Muscle layer of duodenum (tissue), 2 donors: ENCODE results near the gene CAMTA2.
A peak's percentile ranks its signal among the peaks of the same experiment; 100 is the strongest.
"Not testable (repeated sequence)": the region's sequence is repeated elsewhere in the genome, so short reads cannot be mapped to it uniquely, and the experiment has no call there.

Source experiments
- H3K27ac ChIP-seq: one replicate; pipeline ENCODE4 v1.7.0; 2013; ENCODE audit warnings: mild to moderate bottlenecking, low read length
- H3K27me3 ChIP-seq: one replicate; pipeline ENCODE4 v1.7.0; 2013; ENCODE audit warnings: low read depth, mild to moderate bottlenecking, control low read depth, low read length
- H3K36me3 ChIP-seq, 2 donors: one replicate each; pipeline ENCODE4 v1.7.0; 2013; ENCODE audit warnings: low read length in 2 of 2, control low read depth in 1 of 2, mild to moderate bottlenecking in 1 of 2; ENCODE audit not compliant: insufficient read depth in 2 of 2, control insufficient read depth in 1 of 2
- H3K4me1 ChIP-seq, 2 donors: one replicate each; pipeline ENCODE4 v1.7.0; 2013; ENCODE audit warnings: low read length in 2 of 2, mild to moderate bottlenecking in 2 of 2, control low read depth in 1 of 2, moderate library complexity in 1 of 2; ENCODE audit not compliant: insufficient read depth in 2 of 2, control insufficient read depth in 1 of 2
- H3K4me3 ChIP-seq, 2 donors: one replicate each; pipeline ENCODE4 v1.7.0; 2013; ENCODE audit warnings: low read length in 2 of 2, low read depth in 1 of 2, mild to moderate bottlenecking in 1 of 2
- H3K9me3 ChIP-seq, 2 donors: one replicate each; pipeline ENCODE4 v1.7.0; 2013; ENCODE audit warnings: low read length in 2 of 2, control low read depth in 1 of 2, mild to moderate bottlenecking in 1 of 2; ENCODE audit not compliant: control insufficient read depth in 1 of 2
- donor health status: healthy.

The CAMTA2 gene, protein sequence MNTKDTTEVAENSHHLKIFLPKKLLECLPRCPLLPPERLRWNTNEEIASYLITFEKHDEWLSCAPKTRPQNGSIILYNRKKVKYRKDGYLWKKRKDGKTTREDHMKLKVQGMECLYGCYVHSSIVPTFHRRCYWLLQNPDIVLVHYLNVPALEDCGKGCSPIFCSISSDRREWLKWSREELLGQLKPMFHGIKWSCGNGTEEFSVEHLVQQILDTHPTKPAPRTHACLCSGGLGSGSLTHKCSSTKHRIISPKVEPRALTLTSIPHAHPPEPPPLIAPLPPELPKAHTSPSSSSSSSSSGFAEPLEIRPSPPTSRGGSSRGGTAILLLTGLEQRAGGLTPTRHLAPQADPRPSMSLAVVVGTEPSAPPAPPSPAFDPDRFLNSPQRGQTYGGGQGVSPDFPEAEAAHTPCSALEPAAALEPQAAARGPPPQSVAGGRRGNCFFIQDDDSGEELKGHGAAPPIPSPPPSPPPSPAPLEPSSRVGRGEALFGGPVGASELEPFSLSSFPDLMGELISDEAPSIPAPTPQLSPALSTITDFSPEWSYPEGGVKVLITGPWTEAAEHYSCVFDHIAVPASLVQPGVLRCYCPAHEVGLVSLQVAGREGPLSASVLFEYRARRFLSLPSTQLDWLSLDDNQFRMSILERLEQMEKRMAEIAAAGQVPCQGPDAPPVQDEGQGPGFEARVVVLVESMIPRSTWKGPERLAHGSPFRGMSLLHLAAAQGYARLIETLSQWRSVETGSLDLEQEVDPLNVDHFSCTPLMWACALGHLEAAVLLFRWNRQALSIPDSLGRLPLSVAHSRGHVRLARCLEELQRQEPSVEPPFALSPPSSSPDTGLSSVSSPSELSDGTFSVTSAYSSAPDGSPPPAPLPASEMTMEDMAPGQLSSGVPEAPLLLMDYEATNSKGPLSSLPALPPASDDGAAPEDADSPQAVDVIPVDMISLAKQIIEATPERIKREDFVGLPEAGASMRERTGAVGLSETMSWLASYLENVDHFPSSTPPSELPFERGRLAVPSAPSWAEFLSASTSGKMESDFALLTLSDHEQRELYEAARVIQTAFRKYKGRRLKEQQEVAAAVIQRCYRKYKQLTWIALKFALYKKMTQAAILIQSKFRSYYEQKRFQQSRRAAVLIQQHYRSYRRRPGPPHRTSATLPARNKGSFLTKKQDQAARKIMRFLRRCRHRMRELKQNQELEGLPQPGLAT

GRCh38 chr17:4986951-4987766 is at the start of gene CAMTA2:
Gene CAMTA2, minus strand, starts transcription at chr17:4987675. Its CDS starts 1,453 bp downstream, at chr17:4986222.
- Histone ChIP-seq H3K4me3 (peak within 1 kb of the TSS; percentile 65 to 78), H3K4me1 (peaks cover 15 to 24% of the 10 kb centered on the region in 2 donors), H3K27me3 (no peaks in the 10 kb centered on the region), H3K9me3 (no peaks in the 10 kb centered on the region), H3K27ac (peak within 1 kb of the TSS; percentile 82), H3K36me3 (peaks cover 10 to 23% of the 10 kb centered on the region in 2 donors)

DNA sequence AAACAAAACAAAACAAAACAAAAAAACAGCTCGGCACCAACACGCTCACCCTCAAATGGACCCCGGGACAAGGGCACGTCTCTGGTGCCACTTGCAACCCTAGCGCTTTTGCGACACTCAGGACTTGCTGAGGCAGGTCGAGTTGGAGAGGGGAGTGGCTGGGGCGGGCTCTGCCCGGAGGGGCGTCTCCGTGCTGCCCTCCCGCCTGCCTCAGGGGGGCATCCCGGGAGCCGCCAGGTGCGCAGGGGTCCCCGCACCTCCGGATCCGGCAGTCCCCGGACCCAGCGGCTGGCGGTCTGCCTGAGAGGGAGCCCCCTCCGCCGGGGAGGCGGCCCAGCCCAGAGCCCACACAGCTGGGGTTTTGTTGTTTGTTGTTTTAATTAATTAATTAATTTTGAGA is 47.8 kb upstream of the CAMTA2 start, which contains the start of gene SLC52A1:
Gene SLC52A1, minus strand, starts transcription at position 112 of the 400 bp plus-strand sequence. CDS start 820 bp downstream, outside the sequence.
- no peaks in the 10 kb centered on the region for H3K9me3 ChIP-seq
- no peaks in the 10 kb centered on the region for H3K36me3 ChIP-seq
- H3K4me1 ChIP-seq, result no peaks in the 10 kb centered on the region
- H3K4me3 ChIP-seq, result peak within 1 kb of the TSS in 1 of 2 donors; percentile 30
- no peaks in the 10 kb centered on the region for H3K27me3 ChIP-seq
- no peak within 1 kb of the TSS for H3K27ac ChIP-seq

- Histone ChIP-seq H3K9me3 (no peaks in the 10 kb centered on the region), H3K36me3 (no peaks in the 10 kb centered on the region), H3K4me1 (no peaks in the 10 kb centered on the region)
Observed at GRCh38 chr17:5034651-5035050, 47.2 kb upstream of the CAMTA2 start.

GRCh38 chr17:5034063-5034462 is 46.6 kb upstream of the CAMTA2 start:
- H3K4me3 ChIP-seq, result no peak overlapping the region
- H3K27me3 ChIP-seq, result no peaks in the 10 kb centered on the region
- H3K36me3 ChIP-seq, result no peaks in the 10 kb centered on the region
- no peaks in the 10 kb centered on the region for H3K4me1 ChIP-seq
- H3K9me3 ChIP-seq, result no peaks in the 10 kb centered on the region
- no peak overlapping the region for H3K27ac ChIP-seq

More at GRCh38 chr17:5034651-5035050, 47.2 kb upstream of the CAMTA2 start:
- Histone ChIP-seq H3K27me3 (no peaks in the 10 kb centered on the region), H3K27ac (no peak overlapping the region), H3K4me3 (no peak overlapping the region)

GRCh38 chr17:5033352-5034015 is 46.0 kb upstream of the CAMTA2 start:
- Histone ChIP-seq H3K9me3 (no peaks in the 10 kb centered on the region), H3K4me1 (no peaks in the 10 kb centered on the region), H3K27ac (no peak overlapping the region), H3K4me3 (no peak overlapping the region), H3K27me3 (no peaks in the 10 kb centered on the region), H3K36me3 (no peaks in the 10 kb centered on the region)

DNA sequence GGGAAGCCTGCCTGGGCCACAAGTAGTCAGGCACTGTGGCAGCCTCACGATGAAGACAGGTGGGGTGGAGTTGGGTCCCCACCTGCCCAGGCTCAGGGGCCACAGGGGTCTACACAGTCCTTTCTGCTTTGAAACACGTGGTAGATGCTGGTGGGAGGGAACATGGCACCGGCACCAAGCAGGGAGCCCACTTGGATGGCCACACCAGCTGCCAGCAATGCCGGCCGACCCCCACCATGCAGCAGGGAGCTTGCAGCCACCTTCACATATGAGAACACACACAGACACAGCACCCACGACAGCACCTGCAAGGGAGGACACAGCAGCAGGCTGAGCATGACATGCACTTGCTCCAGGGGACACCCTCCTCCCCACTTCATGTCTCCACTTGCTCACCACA is 45.4 kb upstream of the CAMTA2 start:
- Histone ChIP-seq H3K27ac (no peak overlapping the region), H3K36me3 (no peaks in the 10 kb centered on the region), H3K9me3 (no peaks in the 10 kb centered on the region), H3K27me3 (no peaks in the 10 kb centered on the region), H3K4me1 (no peaks in the 10 kb centered on the region), H3K4me3 (no peak overlapping the region)

DNA sequence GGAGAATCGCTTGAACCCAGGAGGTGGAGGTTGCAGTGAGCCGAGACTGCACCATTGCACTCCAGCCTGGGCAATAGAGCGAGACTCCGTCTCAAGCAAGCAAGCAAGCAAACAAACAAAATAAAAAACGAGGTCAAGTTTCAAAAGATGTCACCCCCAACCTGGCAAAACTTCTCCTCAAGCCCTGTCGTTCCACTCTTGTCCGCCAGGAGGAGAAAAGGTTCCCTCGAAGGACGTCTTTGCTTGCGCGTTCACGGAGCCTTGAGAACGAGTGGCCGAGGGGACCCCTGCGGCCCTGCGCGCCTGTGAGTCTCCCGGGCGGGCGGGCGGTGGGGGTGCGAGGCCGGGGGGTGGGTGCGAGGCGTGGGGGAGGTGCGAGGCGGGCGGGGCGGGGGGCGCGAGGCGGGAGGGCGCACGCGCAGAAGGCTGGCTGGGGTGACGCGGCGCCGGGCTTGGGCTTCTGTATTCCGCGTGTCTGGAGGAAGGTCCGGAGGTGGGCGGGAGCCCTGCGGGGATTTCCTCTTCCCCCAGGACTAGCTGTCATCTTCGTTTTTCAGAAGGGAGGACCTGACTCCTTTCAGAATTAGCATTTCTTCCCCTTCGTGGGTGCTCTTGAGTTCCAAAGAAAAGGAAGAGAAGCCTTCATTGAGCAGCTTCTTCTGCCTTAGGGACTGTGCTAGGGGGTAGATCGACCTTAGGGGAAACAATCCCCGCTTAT is 44.0 kb upstream of the CAMTA2 start:
- Histone ChIP-seq H3K9me3 (no peaks in the 10 kb centered on the region), H3K4me3 (peak overlapping the region; percentile 54 to 68), H3K36me3 (no peaks in the 10 kb centered on the region), H3K27me3 (no peaks in the 10 kb centered on the region), H3K4me1 (no peaks in the 10 kb centered on the region), H3K27ac (peak overlapping the region; percentile 74)

DNA sequence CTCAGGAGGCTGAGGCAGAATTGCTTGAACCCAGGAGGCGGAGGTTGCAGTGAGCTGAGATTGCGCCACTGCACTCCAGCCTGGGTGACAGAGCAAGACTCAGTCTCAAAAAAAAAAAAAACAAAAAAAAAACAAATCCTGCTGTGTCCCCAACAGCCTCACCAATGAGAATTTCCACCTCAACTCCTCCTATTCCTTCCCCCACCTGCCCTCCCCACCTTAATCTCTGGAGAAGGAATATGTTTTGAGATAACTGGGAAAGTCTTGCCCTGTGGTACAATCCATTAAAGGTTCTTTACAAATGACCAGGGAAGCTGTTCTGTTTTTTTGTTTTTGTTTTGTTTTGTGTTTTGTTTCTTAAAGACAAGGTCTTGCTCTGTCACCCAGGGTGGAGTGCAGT is 42.7 kb upstream of the CAMTA2 start:
- H3K4me1 ChIP-seq, H3K27me3 ChIP-seq, H3K4me3 ChIP-seq, H3K36me3 ChIP-seq, H3K9me3 ChIP-seq, H3K27ac ChIP-seq: not testable (repeated sequence)

DNA sequence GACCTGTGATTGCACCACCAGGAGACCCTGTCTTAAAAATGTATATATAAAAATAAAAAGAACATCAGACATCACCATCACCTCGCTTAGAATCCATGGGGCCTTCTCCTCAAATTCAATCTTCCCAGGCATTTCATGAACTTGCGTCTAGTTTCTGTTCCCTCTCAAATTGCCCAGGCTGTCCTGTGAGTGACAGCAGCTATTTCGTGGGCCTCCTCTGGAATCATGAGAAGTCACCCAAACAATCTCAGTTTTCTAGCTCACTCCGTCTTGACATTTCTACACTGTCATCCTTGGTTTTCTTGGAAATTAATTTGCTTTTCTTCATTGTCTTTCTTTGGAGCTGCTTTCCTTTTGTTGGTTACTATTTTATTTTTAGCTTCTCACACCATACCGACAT is 40.4 kb upstream of the CAMTA2 start:
- H3K36me3 ChIP-seq, result peaks cover 0 to 20% of the 10 kb centered on the region in 2 donors
- no peaks in the 10 kb centered on the region for H3K27me3 ChIP-seq
- H3K4me3 ChIP-seq, result no peak overlapping the region
- H3K27ac ChIP-seq, result no peak overlapping the region
- no peaks in the 10 kb centered on the region for H3K4me1 ChIP-seq
- no peaks in the 10 kb centered on the region for H3K9me3 ChIP-seq

GRCh38 chr17:5027299-5027698 is 39.8 kb upstream of the CAMTA2 start:
- H3K9me3 ChIP-seq, result no peaks in the 10 kb centered on the region
- no peaks in the 10 kb centered on the region for H3K4me1 ChIP-seq
- H3K36me3 ChIP-seq, result peaks cover 0 to 26% of the 10 kb centered on the region in 2 donors
- H3K4me3 ChIP-seq, result no peak overlapping the region
- no peaks in the 10 kb centered on the region for H3K27me3 ChIP-seq
- H3K27ac ChIP-seq, result no peak overlapping the region
